Iris pigment epithelial cell (primary cell): ENCODE measurements around the gene RABGEF1.
"Not testable (repeated sequence)": the region's sequence is repeated elsewhere in the genome, so short reads cannot be mapped to it uniquely, and the experiment has no call there.

Experiments
- DNase-seq: peaks from one replicate; pipeline ENCODE4 v3.0.0-alpha.2; 2011; ENCODE audit warnings: low read depth

The RABGEF1 gene

DNA sequence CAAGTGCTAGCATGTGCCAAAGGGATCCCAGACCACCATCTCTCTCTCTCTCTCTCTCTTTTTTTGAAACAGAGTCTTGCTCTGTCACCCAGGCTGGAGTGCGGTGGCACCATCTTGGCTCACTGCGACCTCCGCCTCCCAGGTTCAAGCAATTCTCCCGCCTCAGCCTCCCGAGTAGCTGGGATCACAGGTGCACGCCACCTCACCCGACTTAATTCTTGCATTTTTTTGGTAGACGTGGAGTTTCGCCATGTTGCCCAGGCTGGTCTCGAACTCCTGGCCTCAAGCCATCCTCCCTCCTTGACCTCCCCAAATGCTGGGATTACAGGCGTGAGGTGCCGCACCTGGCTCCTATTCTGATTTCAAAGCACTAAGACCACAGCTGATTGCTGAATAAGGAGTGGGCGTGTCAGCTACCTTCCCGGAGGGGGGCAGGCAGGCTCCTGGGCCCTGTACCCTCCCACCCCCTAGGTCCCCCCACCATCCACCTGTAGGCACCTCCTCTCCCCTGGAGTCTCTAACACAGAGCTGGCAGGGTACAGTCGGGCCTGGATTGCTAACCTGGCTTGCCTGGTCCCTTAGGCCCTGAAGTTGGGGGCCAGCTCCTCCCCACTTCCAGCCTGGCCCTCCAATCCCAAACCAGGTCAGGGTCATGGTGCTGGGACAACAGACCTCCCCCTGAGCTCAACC is 74.8 kb downstream of the RABGEF1 start:
- DNase-seq: not testable (repeated sequence)

DNA sequence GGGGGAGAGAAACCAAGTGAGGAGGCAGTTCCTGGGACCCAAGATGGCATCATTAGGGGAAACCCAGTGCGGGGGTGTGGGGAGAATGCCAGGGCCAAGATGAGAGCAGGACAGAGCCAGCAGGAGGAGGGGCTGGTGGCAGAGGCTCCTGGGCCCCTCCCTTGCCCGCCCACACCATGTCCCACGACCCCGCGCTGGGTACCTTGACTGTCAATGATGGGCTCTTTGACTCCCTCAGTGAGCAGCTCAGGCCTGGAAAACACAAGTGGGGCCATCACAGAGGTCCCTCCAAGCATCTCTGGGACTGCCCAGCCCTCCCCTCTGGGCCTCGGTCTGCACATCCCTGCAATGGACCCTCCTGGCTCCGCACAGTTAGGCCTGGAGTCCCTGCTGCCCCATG is 75.4 kb downstream of the RABGEF1 start:
- no peak for DNase-seq

DNA sequence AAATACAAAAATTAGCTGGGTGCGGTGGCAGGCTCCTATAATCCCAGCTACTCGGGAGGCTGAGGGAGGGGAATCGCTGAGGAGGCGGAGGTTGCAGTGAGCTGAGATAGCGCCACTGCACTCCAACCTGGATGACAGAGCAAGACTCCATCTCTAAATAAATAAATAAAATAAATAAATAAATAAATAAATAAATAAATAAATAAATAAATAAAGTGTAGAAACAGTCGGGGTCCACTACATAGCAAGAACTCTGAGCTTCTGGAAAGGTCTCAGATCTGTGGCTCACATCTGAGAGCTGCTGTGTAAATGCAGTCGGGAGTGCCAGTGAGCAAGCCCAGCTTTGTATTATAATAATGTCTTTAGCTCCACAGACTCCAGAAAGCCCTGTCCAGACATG is 76.1 kb downstream of the RABGEF1 start:
- not testable (repeated sequence) for DNase-seq

GRCh38 chr7:66817208-66817795 is 76.8 kb downstream of the RABGEF1 start:
- not testable (repeated sequence) for DNase-seq

- DNase-seq: not testable (repeated sequence)
These were observed 77.4 kb downstream of the RABGEF1 start for GRCh38 chr7:66817956-66818355.

GRCh38 chr7:66824041-66824440 is 83.5 kb downstream of the RABGEF1 start:
- DNase-seq: no peak

GRCh38 chr7:66825538-66825937 is 85.0 kb downstream of the RABGEF1 start:
- peak; percentile 36 for DNase-seq

GRCh38 chr7:66826649-66827048 is 86.1 kb downstream of the RABGEF1 start:
- no peak for DNase-seq

- DNase-seq: not testable (repeated sequence)
These were observed 90.4 kb downstream of the RABGEF1 start for GRCh38 chr7:66830976-66831375.

DNA sequence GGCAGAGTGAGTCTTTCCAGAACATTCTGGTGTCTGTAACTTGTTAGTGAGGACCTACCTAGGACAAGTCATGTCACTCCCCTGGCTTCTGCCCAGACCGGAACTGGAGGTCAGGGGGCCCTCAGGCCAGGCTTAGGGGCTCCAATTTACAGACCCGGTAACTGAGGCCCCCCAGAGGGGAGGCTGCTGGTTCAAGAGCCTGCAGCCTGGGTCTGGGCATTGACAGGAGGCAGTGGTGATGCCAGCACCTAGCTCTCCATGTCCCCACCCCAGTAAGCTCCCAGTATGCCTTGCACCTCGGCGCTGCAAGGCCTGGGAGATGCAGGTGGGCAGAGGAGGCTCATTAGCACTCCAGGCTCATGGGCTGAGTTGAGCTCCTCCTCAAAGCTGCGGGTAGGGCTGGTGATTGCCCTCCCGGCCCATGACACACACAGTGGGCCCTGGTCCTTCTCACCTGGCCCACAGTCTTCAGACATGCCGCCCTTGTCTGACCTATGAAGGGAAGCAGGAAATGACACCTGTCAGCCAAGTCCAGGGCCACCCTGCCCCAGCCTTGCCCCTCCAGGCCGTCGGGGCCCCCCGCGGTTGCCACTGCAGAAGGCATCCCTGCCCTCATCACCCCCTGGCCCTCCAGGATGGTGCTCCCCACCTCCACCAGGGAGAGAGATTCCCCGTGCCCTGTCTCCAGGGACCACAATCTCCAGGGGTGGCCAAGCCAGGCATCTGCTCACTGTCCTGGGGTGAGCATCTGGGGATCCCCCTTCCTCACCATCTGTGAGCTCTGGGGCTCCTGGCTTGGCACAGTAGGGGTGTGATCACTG is 92.2 kb downstream of the RABGEF1 start:
- DNase-seq: no peak

GRCh38 chr7:66837007-66837406 is 96.5 kb downstream of the RABGEF1 start:
- DNase-seq: peak; percentile 56

DNA sequence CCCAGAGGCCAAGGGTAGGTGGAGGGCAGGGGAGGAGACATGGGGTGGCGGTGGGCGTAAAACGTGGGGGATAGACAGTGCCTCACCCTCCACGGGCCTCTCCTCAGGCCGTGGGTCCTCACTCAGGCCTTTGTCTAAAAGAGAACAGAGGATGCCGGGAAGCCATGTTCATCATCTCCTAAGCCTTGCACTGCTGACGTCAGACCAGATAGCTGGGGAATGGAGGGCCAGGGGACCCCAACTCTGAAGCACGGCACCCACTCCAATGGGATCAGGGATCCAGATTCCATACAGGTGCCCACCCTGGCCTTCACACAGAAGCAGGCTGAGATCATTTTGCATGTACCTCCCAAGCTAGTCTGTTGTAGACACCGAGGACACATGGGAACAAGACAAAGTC is 97.1 kb downstream of the RABGEF1 start:
- no peak for DNase-seq

- DNase-seq: no peak
These were observed 99.3 kb downstream of the RABGEF1 start for GRCh38 chr7:66839814-66840213.

DNA sequence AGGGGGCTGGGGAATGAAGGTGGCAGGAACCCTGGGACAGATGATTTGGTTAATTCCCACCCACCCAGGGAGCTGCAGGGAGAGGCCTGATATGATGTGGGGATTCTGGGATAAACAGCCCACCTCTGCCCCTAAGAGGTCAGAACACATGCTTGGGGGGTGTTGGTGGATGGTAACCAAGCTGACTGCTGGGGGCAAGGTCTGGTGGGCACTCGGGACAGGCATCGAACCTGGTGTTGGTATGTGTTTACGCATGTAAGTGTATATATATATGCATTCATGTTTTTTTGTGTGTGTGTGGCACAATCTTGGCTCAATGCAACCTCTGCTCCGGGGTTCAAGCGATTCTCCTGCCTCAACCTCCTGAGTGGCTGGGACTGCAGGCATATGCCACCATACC is 99.8 kb downstream of the RABGEF1 start:
- DNase-seq: no peak

GRCh38 chr7:66841898-66842297 is 101.4 kb downstream of the RABGEF1 start:
- DNase-seq: no peak

DNA sequence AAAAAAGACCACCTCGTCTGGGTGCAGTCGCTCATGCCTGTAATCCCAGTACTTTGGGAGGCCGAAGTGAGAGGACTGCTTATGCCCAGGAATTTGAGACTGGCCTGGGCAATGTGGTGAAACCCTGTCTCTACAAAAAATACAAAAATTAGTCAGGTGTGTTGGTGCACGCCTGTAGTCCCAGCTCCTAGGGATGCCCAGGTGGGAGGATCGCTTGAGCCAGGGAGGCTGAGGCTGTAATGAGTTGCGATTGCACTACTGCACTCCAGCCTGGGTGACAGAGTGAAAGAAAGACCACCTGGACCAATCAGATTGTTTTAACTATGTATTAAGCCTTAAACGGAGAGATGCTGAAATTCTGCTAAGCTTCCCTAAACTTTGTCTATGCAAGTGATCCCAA is 103.0 kb downstream of the RABGEF1 start:
- DNase-seq: not testable (repeated sequence)

DNA sequence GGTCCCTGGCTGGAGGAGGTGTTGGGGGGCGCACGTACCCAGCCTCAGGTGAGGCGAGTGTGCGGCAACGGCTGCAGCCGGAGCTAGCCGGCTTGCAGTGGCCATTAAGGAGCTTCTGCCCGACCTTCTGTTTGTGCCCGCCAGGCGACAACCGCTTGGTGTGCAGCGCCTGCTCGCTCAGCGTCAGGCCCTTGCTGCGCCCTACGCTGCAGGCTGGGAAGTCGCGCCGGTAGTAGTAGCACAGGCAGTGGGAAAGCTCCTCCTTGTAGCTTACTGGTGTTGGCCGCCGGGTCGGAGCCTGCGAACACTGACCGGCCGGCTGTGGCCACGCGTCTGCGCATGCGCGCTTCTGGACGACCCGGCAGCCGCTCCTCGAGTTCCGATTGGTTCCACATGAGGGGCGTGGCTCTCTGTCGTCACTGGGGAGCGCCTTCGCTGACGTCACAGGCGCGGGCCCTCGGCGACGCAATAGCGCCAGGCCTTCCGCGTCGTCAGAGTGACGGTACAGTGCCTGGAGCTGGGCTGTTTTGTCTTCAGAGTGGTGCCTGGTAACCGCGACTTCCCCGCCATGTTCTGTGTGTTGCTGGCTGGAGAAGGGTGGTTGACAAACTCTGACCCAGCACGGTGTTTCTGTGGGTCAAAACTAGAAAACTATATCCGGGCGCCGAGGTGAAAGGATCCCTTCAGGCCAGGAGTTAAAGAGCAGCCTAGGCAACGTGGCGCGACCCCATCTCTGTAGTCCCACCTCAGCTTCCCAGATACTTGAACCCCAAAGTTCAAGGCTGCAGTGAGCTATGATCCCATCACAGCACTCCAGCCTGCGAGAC is 104.2 kb downstream of the RABGEF1 start:
- DNase-seq: peak; percentile 96

- no peak for DNase-seq
These were observed 105.0 kb downstream of the RABGEF1 start for GRCh38 chr7:66845379-66846095.

- not testable (repeated sequence) for DNase-seq
These were observed 105.5 kb downstream of the RABGEF1 start for GRCh38 chr7:66846096-66846445.

GRCh38 chr7:66847523-66847855 is 107.0 kb downstream of the RABGEF1 start:
- not testable (repeated sequence) for DNase-seq

GRCh38 chr7:66847879-66848790 is 107.6 kb downstream of the RABGEF1 start:
- DNase-seq: peak; percentile 94
